ENCODE data around the gene EML6. TPM values are rescaled to one million over a fixed set of nuclear protein-coding genes. Genes with fewer than 3 reads are reported as not detected.

Gene EML6
- total RNA-seq, 1 donor from 2014 or later = 0.39 TPM

GRCh38 chr2:54894467-54894866 lies 171.0 kb downstream of the EML6 start:
- H3K4me3 Mint-ChIP-seq = no peak overlapping the region
- H3K36me3 Mint-ChIP-seq = no peaks in the 10 kb centered on the region
- H3K27ac Mint-ChIP-seq = no peak overlapping the region

DNA sequence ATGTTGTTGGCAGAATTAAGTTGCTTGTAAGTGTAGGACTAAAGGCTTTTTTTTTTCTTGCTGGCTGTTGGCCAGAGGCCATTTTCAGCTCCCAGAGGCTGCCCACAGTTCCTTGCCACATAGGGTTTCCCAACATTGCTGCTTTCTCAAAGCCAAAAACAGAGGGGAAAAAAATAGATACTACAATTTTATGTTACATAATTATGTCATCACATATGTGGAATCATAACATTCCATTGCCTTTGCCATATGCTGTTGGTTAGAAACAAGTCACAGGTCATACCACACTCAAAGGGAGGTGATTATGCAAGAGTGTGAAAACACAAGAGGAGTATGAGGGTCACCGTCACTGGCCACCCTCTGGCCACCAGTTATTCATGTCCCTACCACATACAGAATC lies 172.3 kb downstream of the EML6 start:
- no peak for DNase-seq (ENCODE audit: low spot score)
- Mint-ChIP-seq H3K9me3 (no peaks in the 10 kb centered on the region), H3K4me3 (no peak overlapping the region), H3K36me3 (no peaks in the 10 kb centered on the region), H3K27me3 (ENCODE audit: insufficient read depth, low read depth) (peaks cover 2% of the 10 kb centered on the region), H3K27ac (no peak overlapping the region), H3K4me1 (peaks cover 5% of the 10 kb centered on the region)
- Histone ChIP-seq H3K4me2 (no peak overlapping the region), H3K4me1 (no peaks in the 10 kb centered on the region), H3F3A (ENCODE audit: low read depth) (no peaks in the 10 kb centered on the region), H3K9ac (no peak overlapping the region), H4K20me1 (ENCODE audit: low read depth) (no peaks in the 10 kb centered on the region), H3K9me3 (ENCODE audit: low read depth) (no peaks in the 10 kb centered on the region), H2AFZ (replicated peaks) (no peak overlapping the region), H3K4me3 (no peak overlapping the region), H3K27ac (no peak overlapping the region), H3K36me3 (no peaks in the 10 kb centered on the region), H3K27me3 (no peaks in the 10 kb centered on the region), H3K79me2 (ENCODE audit: low read depth) (no peaks in the 10 kb centered on the region)
- TF ChIP-seq EZH2 (IDR thresholded peaks at IDR 0.05) (no peak), EZH2phosphoT487 (IDR thresholded peaks at IDR 0.05) (no peak)
- TF ChIP-seq, protein P1, sequence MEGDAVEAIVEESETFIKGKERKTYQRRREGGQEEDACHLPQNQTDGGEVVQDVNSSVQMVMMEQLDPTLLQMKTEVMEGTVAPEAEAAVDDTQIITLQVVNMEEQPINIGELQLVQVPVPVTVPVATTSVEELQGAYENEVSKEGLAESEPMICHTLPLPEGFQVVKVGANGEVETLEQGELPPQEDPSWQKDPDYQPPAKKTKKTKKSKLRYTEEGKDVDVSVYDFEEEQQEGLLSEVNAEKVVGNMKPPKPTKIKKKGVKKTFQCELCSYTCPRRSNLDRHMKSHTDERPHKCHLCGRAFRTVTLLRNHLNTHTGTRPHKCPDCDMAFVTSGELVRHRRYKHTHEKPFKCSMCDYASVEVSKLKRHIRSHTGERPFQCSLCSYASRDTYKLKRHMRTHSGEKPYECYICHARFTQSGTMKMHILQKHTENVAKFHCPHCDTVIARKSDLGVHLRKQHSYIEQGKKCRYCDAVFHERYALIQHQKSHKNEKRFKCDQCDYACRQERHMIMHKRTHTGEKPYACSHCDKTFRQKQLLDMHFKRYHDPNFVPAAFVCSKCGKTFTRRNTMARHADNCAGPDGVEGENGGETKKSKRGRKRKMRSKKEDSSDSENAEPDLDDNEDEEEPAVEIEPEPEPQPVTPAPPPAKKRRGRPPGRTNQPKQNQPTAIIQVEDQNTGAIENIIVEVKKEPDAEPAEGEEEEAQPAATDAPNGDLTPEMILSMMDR (IDR thresholded peaks at IDR 0.05) = no peak

More at GRCh38 chr2:54894467-54894866, 171.0 kb downstream of the EML6 start:
- Histone ChIP-seq H3F3A (ENCODE audit: low read depth) (no peaks in the 10 kb centered on the region), H2AFZ (replicated peaks) (no peak overlapping the region), H3K36me3 (no peaks in the 10 kb centered on the region), H3K9ac (no peak overlapping the region), H3K27ac (no peak overlapping the region), H3K4me1 (no peaks in the 10 kb centered on the region), H3K9me3 (ENCODE audit: low read depth) (no peaks in the 10 kb centered on the region), H4K20me1 (ENCODE audit: low read depth) (no peaks in the 10 kb centered on the region), H3K4me2 (no peak overlapping the region), H3K4me3 (no peak overlapping the region), H3K27me3 (no peaks in the 10 kb centered on the region), H3K79me2 (ENCODE audit: low read depth) (no peaks in the 10 kb centered on the region)
- Mint-ChIP-seq H3K4me1 (peaks cover 5% of the 10 kb centered on the region), H3K9me3 (no peaks in the 10 kb centered on the region), H3K27me3 (ENCODE audit: insufficient read depth, low read depth) (peaks cover 2% of the 10 kb centered on the region)
- no peak for DNase-seq (ENCODE audit: low spot score)
- no peak for TF ChIP-seq EZH2phosphoT487 (IDR thresholded peaks at IDR 0.05)
- no peak for TF ChIP-seq EZH2 (IDR thresholded peaks at IDR 0.05)
- TF ChIP-seq, protein P1 (IDR thresholded peaks at IDR 0.05) = no peak

GRCh38 chr2:54897420-54898310 lies 174.2 kb downstream of the EML6 start:
- no peak overlapping the region for H3K9ac ChIP-seq
- H3K9me3 Mint-ChIP-seq = no peaks in the 10 kb centered on the region
- H3K27me3 Mint-ChIP-seq (ENCODE audit: insufficient read depth, low read depth) = peaks cover 2% of the 10 kb centered on the region
- no peak overlapping the region for H3K4me2 ChIP-seq
- TF ChIP-seq, protein P1 (IDR thresholded peaks at IDR 0.05) = no peak
- TF ChIP-seq EZH2phosphoT487 (IDR thresholded peaks at IDR 0.05) (no peak), EZH2 (IDR thresholded peaks at IDR 0.05) (no peak)
- H3K27ac ChIP-seq = no peak overlapping the region
- no peaks in the 10 kb centered on the region for H3K27me3 ChIP-seq
- H3K79me2 ChIP-seq (ENCODE audit: low read depth) = no peaks in the 10 kb centered on the region
- no peaks in the 10 kb centered on the region for H3F3A ChIP-seq (ENCODE audit: low read depth)
- no peaks in the 10 kb centered on the region for H3K9me3 ChIP-seq (ENCODE audit: low read depth)
- no peaks in the 10 kb centered on the region for H3K4me1 ChIP-seq
- DNase-seq (ENCODE audit: low spot score) = no peak
- H3K36me3 ChIP-seq = no peaks in the 10 kb centered on the region
- no peak overlapping the region for H2AFZ ChIP-seq (replicated peaks)
- no peaks in the 10 kb centered on the region for H4K20me1 ChIP-seq (ENCODE audit: low read depth)
- H3K27ac Mint-ChIP-seq = peak overlapping the region; percentile 62
- no peak overlapping the region for H3K4me3 Mint-ChIP-seq
- peaks cover 5% of the 10 kb centered on the region for H3K4me1 Mint-ChIP-seq
- no peak overlapping the region for H3K4me3 ChIP-seq
- H3K36me3 Mint-ChIP-seq = no peaks in the 10 kb centered on the region
